SK-N-SH treated with all-trans-retinoic acid at 6 μM for 48 hours (cell line): Measurements from ENCODE around the gene TNPO3.

Experiments used
- ATAC-seq: fragments of 200-7000 bp; cut with Tn5 transposase; 3 replicates; pipeline ENCODE4 v1.9.1; 2020; ENCODE audit warnings: mild to moderate bottlenecking, moderate library complexity
- ARNTL ChIP-seq: fragments of 450-650 bp; formaldehyde crosslinking; IDR thresholded peaks from 2 replicates; pipeline ENCODE4 v1.5.0; 2020; ENCODE audit warnings: low read depth, mild to moderate bottlenecking, moderate library complexity, borderline replicate concordance
- CSDC2 ChIP-seq: fragments of 250-450 bp; sonication (Bioruptor Pico); IDR thresholded peaks from 2 replicates; pipeline ENCODE4 v1.5.0; 2020; ENCODE audit warnings: mild to moderate bottlenecking, moderate library complexity
- ESRRG ChIP-seq: fragments of 250-450 bp; sonication (Bioruptor Pico); IDR thresholded peaks from 2 replicates; pipeline ENCODE4 v1.6.1; 2021; ENCODE audit warnings: mild to moderate bottlenecking
- GLIS3 ChIP-seq: fragments of 250-450 bp; sonication (Bioruptor Pico); IDR thresholded peaks from 2 replicates; pipeline ENCODE4 v1.5.0; 2020; ENCODE audit warnings: mild to moderate bottlenecking, moderate library complexity
- ISL1 ChIP-seq: fragments of 250-450 bp; sonication (Bioruptor Pico); IDR thresholded peaks from 2 replicates; pipeline ENCODE4 v2.1.2; 2022; ENCODE audit warnings: mild to moderate bottlenecking, moderate library complexity
- OSR1 ChIP-seq: fragments of 250-450 bp; sonication (Bioruptor Pico); IDR thresholded peaks from 2 replicates; pipeline ENCODE4 v1.8.0; 2022; ENCODE audit warnings: moderate library complexity, mild to moderate bottlenecking, inconsistent platforms
- POU6F1 ChIP-seq: fragments of 250-450 bp; sonication (Bioruptor Pico); IDR thresholded peaks from 2 replicates; pipeline ENCODE4 v1.8.0; 2021; ENCODE audit warnings: low read depth, mild to moderate bottlenecking, moderate library complexity, borderline replicate concordance
- PPARA ChIP-seq: fragments of 250-450 bp; sonication (Bioruptor Pico); IDR thresholded peaks from 2 replicates; pipeline ENCODE4 v1.5.0; 2020; ENCODE audit warnings: mild to moderate bottlenecking, borderline replicate concordance
- SNAI2 ChIP-seq: fragments of 250-450 bp; sonication (Bioruptor Pico); IDR thresholded peaks from 2 replicates; pipeline ENCODE4 v1.5.0; 2020; ENCODE audit warnings: mild to moderate bottlenecking, moderate library complexity
- TCF4 ChIP-seq: fragments of 250-450 bp; sonication (Bioruptor Pico); IDR thresholded peaks from 2 replicates; pipeline ENCODE4 v1.8.0; 2021; ENCODE audit warnings: mild to moderate bottlenecking, moderate library complexity, borderline replicate concordance
- TOX ChIP-seq: fragments of 250-450 bp; sonication (Bioruptor Pico); IDR thresholded peaks from 2 replicates; pipeline ENCODE4 v1.8.0; 2021; ENCODE audit warnings: mild to moderate bottlenecking, moderate library complexity, borderline replicate concordance
- ZC3H10 ChIP-seq: fragments of 250-450 bp; sonication (Bioruptor Pico); IDR thresholded peaks from 2 replicates; pipeline ENCODE4 v1.5.1; 2021; ENCODE audit warnings: mild to moderate bottlenecking, moderate library complexity
- ZFP3 ChIP-seq: fragments of 250-450 bp; sonication (Bioruptor Pico); IDR thresholded peaks from 2 replicates; pipeline ENCODE4 v1.5.0; 2020; ENCODE audit warnings: mild to moderate bottlenecking, moderate library complexity
- ZFP30 ChIP-seq: fragments of 450-650 bp; formaldehyde crosslinking; IDR thresholded peaks from 2 replicates; pipeline ENCODE4 v1.5.0; 2022; ENCODE audit warnings: mild to moderate bottlenecking, moderate library complexity
- ZNF565 ChIP-seq: fragments of 450-650 bp; formaldehyde crosslinking; conservative IDR thresholded peaks from 2 replicates; pipeline ENCODE4 v1.5.0; 2020; ENCODE audit warnings: low read depth, mild to moderate bottlenecking, moderate library complexity
- ZNF70 ChIP-seq: fragments of 450-650 bp; formaldehyde crosslinking; IDR thresholded peaks from 2 replicates; pipeline ENCODE4 v1.5.0; 2020; ENCODE audit warnings: mild to moderate bottlenecking, moderate library complexity
- ZNF8 ChIP-seq: fragments of 450-650 bp; formaldehyde crosslinking; IDR thresholded peaks from 2 replicates; pipeline ENCODE4 v1.5.0; 2020; ENCODE audit warnings: mild to moderate bottlenecking, moderate library complexity
- TF ChIP-seq, protein P1 (sequence below): fragments of 250-450 bp; sonication (Bioruptor Pico); IDR thresholded peaks from 2 replicates; pipeline ENCODE4 v1.5.1; 2021; ENCODE audit warnings: mild to moderate bottlenecking, moderate library complexity
- TF ChIP-seq, protein P2 (sequence below): fragments of 250-450 bp; sonication (Bioruptor Pico); IDR thresholded peaks from 2 replicates; pipeline ENCODE4 v1.8.0; 2020; ENCODE audit warnings: mild to moderate bottlenecking, moderate library complexity, borderline replicate concordance
- TF ChIP-seq, protein P3 (sequence below): fragments of 250-450 bp; sonication (Bioruptor Pico); IDR thresholded peaks from 2 replicates; pipeline ENCODE4 v1.5.1; 2020; ENCODE audit warnings: low read depth, mild to moderate bottlenecking, moderate library complexity
- TF ChIP-seq, protein P4 (sequence below): fragments of 250-450 bp; sonication (Bioruptor Pico); IDR thresholded peaks from 2 replicates; pipeline ENCODE4 v1.5.0; 2020; ENCODE audit warnings: mild to moderate bottlenecking, moderate library complexity

The TNPO3 gene

GRCh38 chr7:128947854-128948253 is 107.1 kb downstream of the TNPO3 start:
- ATAC-seq: peak; percentile 5; the same call in 2 of the 3 replicates
- TF ChIP-seq GLIS3 (CRISPR knock-in tag): no peak
- TF ChIP-seq ZC3H10 (CRISPR knock-in tag): no peak
- no peak for TF ChIP-seq OSR1 (CRISPR knock-in tag)
- no peak for TF ChIP-seq CSDC2
- no peak for TF ChIP-seq POU6F1 (CRISPR knock-in tag)
- TF ChIP-seq, protein P1, sequence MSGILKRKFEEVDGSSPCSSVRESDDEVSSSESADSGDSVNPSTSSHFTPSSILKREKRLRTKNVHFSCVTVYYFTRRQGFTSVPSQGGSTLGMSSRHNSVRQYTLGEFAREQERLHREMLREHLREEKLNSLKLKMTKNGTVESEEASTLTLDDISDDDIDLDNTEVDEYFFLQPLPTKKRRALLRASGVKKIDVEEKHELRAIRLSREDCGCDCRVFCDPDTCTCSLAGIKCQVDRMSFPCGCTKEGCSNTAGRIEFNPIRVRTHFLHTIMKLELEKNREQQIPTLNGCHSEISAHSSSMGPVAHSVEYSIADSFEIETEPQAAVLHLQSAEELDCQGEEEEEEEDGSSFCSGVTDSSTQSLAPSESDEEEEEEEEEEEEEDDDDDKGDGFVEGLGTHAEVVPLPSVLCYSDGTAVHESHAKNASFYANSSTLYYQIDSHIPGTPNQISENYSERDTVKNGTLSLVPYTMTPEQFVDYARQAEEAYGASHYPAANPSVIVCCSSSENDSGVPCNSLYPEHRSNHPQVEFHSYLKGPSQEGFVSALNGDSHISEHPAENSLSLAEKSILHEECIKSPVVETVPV (CRISPR knock-in tag): no peak
- TF ChIP-seq ZNF8 (CRISPR knock-in tag): no peak
- TF ChIP-seq ESRRG: no peak
- TF ChIP-seq ISL1 (CRISPR knock-in tag): no peak
- TF ChIP-seq ZNF70 (CRISPR knock-in tag): no peak
- no peak for TF ChIP-seq TCF4 (CRISPR knock-in tag)
- TF ChIP-seq, protein P2, sequence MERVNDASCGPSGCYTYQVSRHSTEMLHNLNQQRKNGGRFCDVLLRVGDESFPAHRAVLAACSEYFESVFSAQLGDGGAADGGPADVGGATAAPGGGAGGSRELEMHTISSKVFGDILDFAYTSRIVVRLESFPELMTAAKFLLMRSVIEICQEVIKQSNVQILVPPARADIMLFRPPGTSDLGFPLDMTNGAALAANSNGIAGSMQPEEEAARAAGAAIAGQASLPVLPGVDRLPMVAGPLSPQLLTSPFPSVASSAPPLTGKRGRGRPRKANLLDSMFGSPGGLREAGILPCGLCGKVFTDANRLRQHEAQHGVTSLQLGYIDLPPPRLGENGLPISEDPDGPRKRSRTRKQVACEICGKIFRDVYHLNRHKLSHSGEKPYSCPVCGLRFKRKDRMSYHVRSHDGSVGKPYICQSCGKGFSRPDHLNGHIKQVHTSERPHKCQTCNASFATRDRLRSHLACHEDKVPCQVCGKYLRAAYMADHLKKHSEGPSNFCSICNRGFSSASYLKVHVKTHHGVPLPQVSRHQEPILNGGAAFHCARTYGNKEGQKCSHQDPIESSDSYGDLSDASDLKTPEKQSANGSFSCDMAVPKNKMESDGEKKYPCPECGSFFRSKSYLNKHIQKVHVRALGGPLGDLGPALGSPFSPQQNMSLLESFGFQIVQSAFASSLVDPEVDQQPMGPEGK (CRISPR knock-in tag): no peak
- TF ChIP-seq PPARA (CRISPR knock-in tag): no peak
- TF ChIP-seq, protein P3, sequence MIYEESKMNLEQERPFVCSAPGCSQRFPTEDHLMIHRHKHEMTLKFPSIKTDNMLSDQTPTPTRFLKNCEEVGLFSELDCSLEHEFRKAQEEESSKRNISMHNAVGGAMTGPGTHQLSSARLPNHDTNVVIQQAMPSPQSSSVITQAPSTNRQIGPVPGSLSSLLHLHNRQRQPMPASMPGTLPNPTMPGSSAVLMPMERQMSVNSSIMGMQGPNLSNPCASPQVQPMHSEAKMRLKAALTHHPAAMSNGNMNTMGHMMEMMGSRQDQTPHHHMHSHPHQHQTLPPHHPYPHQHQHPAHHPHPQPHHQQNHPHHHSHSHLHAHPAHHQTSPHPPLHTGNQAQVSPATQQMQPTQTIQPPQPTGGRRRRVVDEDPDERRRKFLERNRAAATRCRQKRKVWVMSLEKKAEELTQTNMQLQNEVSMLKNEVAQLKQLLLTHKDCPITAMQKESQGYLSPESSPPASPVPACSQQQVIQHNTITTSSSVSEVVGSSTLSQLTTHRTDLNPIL: no peak
- TF ChIP-seq ZFP3 (CRISPR knock-in tag): no peak
- no peak for TF ChIP-seq ZFP30 (CRISPR knock-in tag)
- TF ChIP-seq, protein P4, sequence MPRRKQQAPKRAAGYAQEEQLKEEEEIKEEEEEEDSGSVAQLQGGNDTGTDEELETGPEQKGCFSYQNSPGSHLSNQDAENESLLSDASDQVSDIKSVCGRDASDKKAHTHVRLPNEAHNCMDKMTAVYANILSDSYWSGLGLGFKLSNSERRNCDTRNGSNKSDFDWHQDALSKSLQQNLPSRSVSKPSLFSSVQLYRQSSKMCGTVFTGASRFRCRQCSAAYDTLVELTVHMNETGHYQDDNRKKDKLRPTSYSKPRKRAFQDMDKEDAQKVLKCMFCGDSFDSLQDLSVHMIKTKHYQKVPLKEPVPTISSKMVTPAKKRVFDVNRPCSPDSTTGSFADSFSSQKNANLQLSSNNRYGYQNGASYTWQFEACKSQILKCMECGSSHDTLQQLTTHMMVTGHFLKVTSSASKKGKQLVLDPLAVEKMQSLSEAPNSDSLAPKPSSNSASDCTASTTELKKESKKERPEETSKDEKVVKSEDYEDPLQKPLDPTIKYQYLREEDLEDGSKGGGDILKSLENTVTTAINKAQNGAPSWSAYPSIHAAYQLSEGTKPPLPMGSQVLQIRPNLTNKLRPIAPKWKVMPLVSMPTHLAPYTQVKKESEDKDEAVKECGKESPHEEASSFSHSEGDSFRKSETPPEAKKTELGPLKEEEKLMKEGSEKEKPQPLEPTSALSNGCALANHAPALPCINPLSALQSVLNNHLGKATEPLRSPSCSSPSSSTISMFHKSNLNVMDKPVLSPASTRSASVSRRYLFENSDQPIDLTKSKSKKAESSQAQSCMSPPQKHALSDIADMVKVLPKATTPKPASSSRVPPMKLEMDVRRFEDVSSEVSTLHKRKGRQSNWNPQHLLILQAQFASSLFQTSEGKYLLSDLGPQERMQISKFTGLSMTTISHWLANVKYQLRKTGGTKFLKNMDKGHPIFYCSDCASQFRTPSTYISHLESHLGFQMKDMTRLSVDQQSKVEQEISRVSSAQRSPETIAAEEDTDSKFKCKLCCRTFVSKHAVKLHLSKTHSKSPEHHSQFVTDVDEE (CRISPR knock-in tag): no peak
- TF ChIP-seq, all 23 proteins: peak for 0

DNA sequence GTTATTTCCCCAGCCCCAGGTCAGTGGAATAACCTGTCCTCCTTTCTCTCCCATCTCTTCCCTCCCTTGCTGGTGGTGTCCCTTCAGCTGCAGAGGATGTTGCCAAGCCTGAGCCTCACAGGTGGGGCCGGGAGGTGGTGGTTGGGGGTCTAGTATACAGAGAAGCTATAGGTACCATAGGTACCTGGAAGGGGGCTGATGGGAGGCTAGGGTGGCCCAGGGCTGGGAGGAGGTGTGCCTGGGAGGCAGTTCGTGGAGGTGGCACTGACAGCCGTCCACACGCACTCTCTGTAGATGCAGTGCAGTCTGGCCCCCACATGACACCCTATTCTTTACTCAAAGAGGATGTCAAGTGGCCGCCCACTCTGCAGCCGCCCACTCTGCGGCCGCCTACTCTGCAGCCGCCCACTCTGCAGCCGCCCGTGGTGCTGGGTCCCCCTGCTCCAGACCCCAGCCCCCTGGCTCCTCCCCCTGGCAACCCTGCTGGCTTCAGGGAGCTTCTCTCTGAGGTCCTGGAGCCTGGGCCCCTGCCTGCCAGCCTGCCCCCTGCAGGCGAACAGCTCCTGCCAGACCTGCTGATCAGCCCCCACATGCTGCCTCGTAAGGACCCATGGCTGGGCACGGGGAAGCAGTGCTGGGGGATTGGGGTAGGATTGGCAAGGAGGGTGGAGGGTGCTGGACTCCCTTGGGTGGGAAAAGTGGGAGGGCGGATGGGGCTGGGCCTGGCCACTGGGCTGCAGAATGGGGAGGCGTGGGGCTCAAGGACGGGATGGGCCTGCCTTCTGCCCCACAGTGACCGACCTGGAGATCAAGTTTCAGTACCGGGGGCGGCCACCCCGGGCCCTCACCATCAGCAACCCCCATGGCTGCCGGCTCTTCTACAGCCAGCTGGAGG is 107.7 kb downstream of the TNPO3 start:
- ATAC-seq: peak; percentile 15
- TF ChIP-seq, protein P4 (CRISPR knock-in tag): no peak
- no peak for TF ChIP-seq ZNF8 (CRISPR knock-in tag)
- TF ChIP-seq OSR1 (CRISPR knock-in tag): no peak
- no peak for TF ChIP-seq ZNF565 (CRISPR knock-in tag)
- TF ChIP-seq PPARA (CRISPR knock-in tag): no peak
- TF ChIP-seq ESRRG: no peak
- TF ChIP-seq ZC3H10 (CRISPR knock-in tag): no peak
- no peak for TF ChIP-seq CSDC2
- no peak for TF ChIP-seq GLIS3 (CRISPR knock-in tag)
- TF ChIP-seq ZFP30 (CRISPR knock-in tag): no peak
- TF ChIP-seq TOX: no peak
- TF ChIP-seq SNAI2: no peak
- TF ChIP-seq ZFP3 (CRISPR knock-in tag): no peak
- TF ChIP-seq, protein P3: no peak
- TF ChIP-seq, protein P2 (CRISPR knock-in tag): no peak
- no peak for TF ChIP-seq ARNTL (CRISPR knock-in tag)
- TF ChIP-seq TCF4 (CRISPR knock-in tag): no peak
